HG02884 (cell line): ENCODE results near the gene FLACC1.
"Not testable (repeated sequence)": the region's sequence is repeated elsewhere in the genome, so short reads cannot be mapped to it uniquely, and the experiment has no call there.

Experiments
- ATAC-seq: cut with Tn5 transposase; IDR thresholded peaks from one replicate; pipeline ENCODE4 v1.9.1; 2021; ENCODE audit warnings: mild to moderate bottlenecking, moderate library complexity; ENCODE audit not compliant: unreplicated experiment

Gene FLACC1

GRCh38 chr2:201257956-201258665 lies 99.0 kb downstream of the FLACC1 start:
- ATAC-seq, result peak; percentile 49

GRCh38 chr2:201257381-201257955 lies 99.7 kb downstream of the FLACC1 start:
- peak; percentile 51 for ATAC-seq

GRCh38 chr2:201256082-201256481 lies 101.1 kb downstream of the FLACC1 start:
- ATAC-seq, result no peak

- no peak for ATAC-seq
These were observed 101.6 kb downstream of the FLACC1 start for GRCh38 chr2:201255408-201256033.

- ATAC-seq, result no peak
These were observed 102.9 kb downstream of the FLACC1 start for GRCh38 chr2:201254081-201254730.

- ATAC-seq, result no peak
These were observed 106.4 kb downstream of the FLACC1 start for GRCh38 chr2:201250741-201251140.

- ATAC-seq, result no peak
These were observed 107.3 kb downstream of the FLACC1 start for GRCh38 chr2:201249889-201250288.

GRCh38 chr2:201248288-201248844 lies 108.8 kb downstream of the FLACC1 start:
- ATAC-seq, result no peak

- ATAC-seq, result no peak
These were observed 110.9 kb downstream of the FLACC1 start for GRCh38 chr2:201246280-201246679.

- no peak for ATAC-seq
These were observed 112.3 kb downstream of the FLACC1 start for GRCh38 chr2:201244829-201245228.

- no peak for ATAC-seq
These were observed 114.4 kb downstream of the FLACC1 start for GRCh38 chr2:201242571-201243277.

- not testable (repeated sequence) for ATAC-seq
These were observed 117.8 kb downstream of the FLACC1 start for GRCh38 chr2:201239167-201239935.
